Karpas-422 (cell line): Measurements from ENCODE around the gene RPL36A. TPM values are rescaled to one million over a fixed set of nuclear protein-coding genes. Genes with fewer than 3 reads are reported as not detected.

Source experiments
- DNase-seq: peaks from one replicate; pipeline ENCODE4 v3.0.0-alpha.2; 2015
- H2AFZ ChIP-seq: fragments of 200-600 bp; sonication (generic); 2 replicates; pipeline ENCODE4 v1.6.1; 2014; ENCODE audit warnings: antibody characterized with exemption, low read length, mixed read lengths
- H3K27ac ChIP-seq: fragments of 200-600 bp; sonication (generic); 2 replicates; pipeline ENCODE4 v1.5.1; 2014; ENCODE audit warnings: mild to moderate bottlenecking, low read length, moderate library complexity
- H3K27me3 ChIP-seq: fragments of 200-600 bp; sonication (generic); 2 replicates; pipeline ENCODE4 v1.6.1; 2014; ENCODE audit warnings: low read length, mixed read lengths
- H3K36me3 ChIP-seq: fragments of 200-600 bp; sonication (generic); 2 replicates; pipeline ENCODE4 v1.6.1; 2014; ENCODE audit warnings: low read length, mixed read lengths; ENCODE audit not compliant: insufficient read depth
- H3K4me1 ChIP-seq: fragments of 200-600 bp; sonication (generic); 2 replicates; pipeline ENCODE4 v1.6.1; 2014; ENCODE audit warnings: mild to moderate bottlenecking, low read length, mixed read lengths
- H3K4me2 ChIP-seq: fragments of 200-600 bp; sonication (generic); 2 replicates; pipeline ENCODE4 v1.6.1; 2014; ENCODE audit warnings: low read length, low read depth, mild to moderate bottlenecking; ENCODE audit not compliant: poor library complexity, severe bottlenecking
- H3K4me3 ChIP-seq: fragments of 200-600 bp; sonication (generic); 2 replicates; pipeline ENCODE4 v1.5.1; 2014; ENCODE audit warnings: mild to moderate bottlenecking, antibody characterized with exemption, low read length, mixed read lengths
- H3K79me2 ChIP-seq: fragments of 200-600 bp; sonication (generic); 2 replicates; pipeline ENCODE4 v1.6.1; 2014; ENCODE audit warnings: mild to moderate bottlenecking, low read length, mixed read lengths
- H3K9ac ChIP-seq: fragments of 200-600 bp; sonication (generic); 2 replicates; pipeline ENCODE4 v1.6.0; 2014; ENCODE audit warnings: low read length
- H3K9me2 ChIP-seq: fragments of 200-600 bp; sonication (generic), shearing (Covaris generic); replicated peaks from 2 replicates; pipeline ENCODE4 v1.6.0; 2014; ENCODE audit warnings: mild to moderate bottlenecking, low read length, moderate library complexity; ENCODE audit not compliant: insufficient read depth
- H3K9me3 ChIP-seq: fragments of 300-700, 200-600 bp; sonication (generic); 2 replicates; pipeline ENCODE4 v1.6.1; 2014; ENCODE audit warnings: low read length, mixed read lengths
- H4K20me1 ChIP-seq: fragments of 200-600 bp; sonication (generic); 2 replicates; pipeline ENCODE4 v1.6.1; 2014; ENCODE audit warnings: mild to moderate bottlenecking, antibody characterized with exemption, low read length, low read depth; ENCODE audit not compliant: insufficient read depth
- total RNA-seq: library from RNA; depleted of rRNA; stranded (reverse); fragments of >200 nt; shearing (Covaris generic); gene quantifications from 2 replicates; pipeline ENCODE4 v1.2.3, GENCODE V29; 2014; ENCODE audit warnings: low replicate concordance; rRNA removed

The RPL36A gene
- total RNA-seq, 1 experiment from 2014 or later, result 1,280 TPM

DNA sequence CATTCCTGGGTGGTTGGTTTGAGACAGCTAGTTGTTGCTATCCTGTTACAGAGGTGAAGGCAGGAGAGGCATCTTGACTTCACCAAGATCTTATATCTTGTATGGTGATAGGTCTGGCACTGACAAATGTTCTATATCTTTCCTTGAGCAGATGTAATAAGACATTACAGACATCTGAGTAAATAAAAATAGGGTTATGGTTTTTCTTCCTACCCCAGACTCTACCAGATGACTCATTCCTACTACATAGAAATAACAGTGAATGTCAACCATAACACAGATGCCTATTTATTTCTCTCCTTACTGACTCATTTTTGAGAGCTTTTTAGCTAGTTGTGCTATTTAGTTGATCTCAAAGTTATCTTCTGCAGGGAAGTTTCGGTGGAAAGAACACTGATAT, 39.1 kb downstream of the RPL36A start:
- H3K9ac ChIP-seq, result no peak overlapping the region
- H3K4me3 ChIP-seq, result no peak overlapping the region
- no peak overlapping the region for H3K4me2 ChIP-seq
- H3K9me3 ChIP-seq, result peaks cover 6% of the 10 kb centered on the region; the same call in 1 of the 2 replicates
- no peaks in the 10 kb centered on the region for H3K9me2 ChIP-seq
- H3K36me3 ChIP-seq, result no peaks in the 10 kb centered on the region
- H2AFZ ChIP-seq, result no peak overlapping the region
- H3K27me3 ChIP-seq, result no peaks in the 10 kb centered on the region
- H3K79me2 ChIP-seq, result no peaks in the 10 kb centered on the region
- H3K27ac ChIP-seq, result no peak overlapping the region
- no peaks in the 10 kb centered on the region for H4K20me1 ChIP-seq
- no peak for DNase-seq
- H3K4me1 ChIP-seq, result no peaks in the 10 kb centered on the region

DNA sequence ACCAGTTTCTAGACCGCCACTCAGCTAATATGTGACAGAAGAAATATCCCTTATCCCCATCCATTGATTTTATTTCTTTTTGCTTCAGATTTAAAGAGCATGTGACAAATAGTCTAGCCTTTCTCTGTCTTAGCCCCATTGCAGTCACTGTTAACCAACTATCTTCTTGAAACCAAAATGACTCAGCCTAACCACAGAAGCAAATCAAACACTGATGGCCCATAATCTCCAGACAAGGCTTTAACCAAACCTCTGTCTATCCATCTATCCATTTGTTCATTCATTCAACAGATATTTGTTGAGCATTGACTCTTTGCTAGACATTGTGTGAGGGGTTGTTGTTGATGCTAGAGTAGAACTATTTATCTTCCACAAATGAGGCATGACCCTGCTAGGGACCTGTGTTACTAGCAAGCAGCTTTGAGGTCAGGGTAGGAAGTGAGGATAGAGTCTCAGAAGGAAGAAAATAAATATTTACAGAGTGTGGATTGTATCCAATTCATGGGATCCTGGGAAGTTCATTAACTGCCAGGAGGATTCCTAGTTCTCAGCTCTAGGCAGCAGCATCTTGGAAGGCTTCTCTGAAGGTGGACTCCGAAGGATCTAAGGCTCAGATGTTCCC, 39.8 kb downstream of the RPL36A start:
- peaks cover 6% of the 10 kb centered on the region; the same call in 1 of the 2 replicates for H3K9me3 ChIP-seq
- no peaks in the 10 kb centered on the region for H3K79me2 ChIP-seq
- no peak overlapping the region for H3K9ac ChIP-seq
- no peaks in the 10 kb centered on the region for H3K36me3 ChIP-seq
- no peak for DNase-seq
- H2AFZ ChIP-seq, result no peak overlapping the region
- H3K4me3 ChIP-seq, result no peak overlapping the region
- no peaks in the 10 kb centered on the region for H4K20me1 ChIP-seq
- no peaks in the 10 kb centered on the region for H3K4me1 ChIP-seq
- H3K27me3 ChIP-seq, result no peaks in the 10 kb centered on the region
- no peaks in the 10 kb centered on the region for H3K9me2 ChIP-seq
- no peak overlapping the region for H3K4me2 ChIP-seq
- H3K27ac ChIP-seq, result no peak overlapping the region

DNA sequence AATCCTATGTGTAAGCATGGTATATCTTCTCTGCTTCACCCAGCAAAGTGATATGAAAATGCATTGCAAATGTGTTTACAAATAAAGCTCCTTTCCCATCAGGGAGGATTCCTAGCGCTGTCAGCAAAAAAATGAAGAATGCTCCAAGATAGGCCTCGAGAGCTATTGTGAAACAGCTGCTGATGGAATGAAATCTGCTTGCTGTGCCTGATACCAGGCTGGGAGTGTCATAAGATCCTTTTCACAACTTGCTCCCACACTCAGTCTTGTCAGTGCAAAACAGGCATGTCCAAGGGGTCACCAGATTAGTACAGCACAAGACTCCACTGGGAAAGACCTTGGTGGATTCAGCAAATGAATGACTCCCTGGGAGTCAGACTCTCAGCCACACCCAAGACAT, 51.3 kb downstream of the RPL36A start:
- H3K4me2 ChIP-seq, result no peak overlapping the region
- no peaks in the 10 kb centered on the region for H3K9me2 ChIP-seq
- H3K4me3 ChIP-seq, result no peak overlapping the region

More for the DNA sequence above, 51.3 kb downstream of the RPL36A start:
- H3K36me3 ChIP-seq, result no peaks in the 10 kb centered on the region
- no peak for DNase-seq
- no peaks in the 10 kb centered on the region for H3K27me3 ChIP-seq
- H3K79me2 ChIP-seq, result no peaks in the 10 kb centered on the region
- H2AFZ ChIP-seq, result no peak overlapping the region
- H3K9me3 ChIP-seq, result no peaks in the 10 kb centered on the region
- no peak overlapping the region for H3K27ac ChIP-seq
- H4K20me1 ChIP-seq, result no peaks in the 10 kb centered on the region
- no peak overlapping the region for H3K9ac ChIP-seq
- H3K4me1 ChIP-seq, result no peaks in the 10 kb centered on the region

Other genes starting within 250 kb of the RPL36A start
- gene DRP2, start 171.2 kb upstream of the RPL36A start, total RNA-seq, result 0.04 TPM in 2 replicates
- gene TAF7L, start 99.7 kb upstream of the RPL36A start, total RNA-seq, result not detected in 2 replicates
- 3.5 and 10.3 TPM in 2 replicates for gene TIMM8A, start 42.3 kb upstream of the RPL36A start, total RNA-seq
- gene BTK, start 4.8 kb upstream of the RPL36A start, total RNA-seq, result 81.6 and 94.2 TPM in 2 replicates
- 25.8 and 30.1 TPM in 2 replicates for gene GLA, start 16.9 kb downstream of the RPL36A start, total RNA-seq
- 34.8 and 55.4 TPM in 2 replicates for gene HNRNPH2, start 17.2 kb downstream of the RPL36A start, total RNA-seq
- 0.94 and 5.9 TPM in 2 replicates for gene ARMCX4, start 94.4 kb downstream of the RPL36A start, total RNA-seq
- not detected in 2 replicates for gene ARMCX1, start 159.5 kb downstream of the RPL36A start, total RNA-seq
- 43.1 and 57.2 TPM in 2 replicates for gene ARMCX6, start 227.0 kb downstream of the RPL36A start, total RNA-seq
- gene ARMCX3, start 232.1 kb downstream of the RPL36A start, total RNA-seq, result 21.4 and 22.2 TPM in 2 replicates